Sigmoid colon (tissue), 4 donors: Measurements from ENCODE around the gene GTF2IRD1.

Source experiments
- CTCF ChIP-seq, 4 experiments: fragments of 450-650 bp in 3 of 4; fragments of 200-600 bp in 1 of 4; IDR thresholded peaks; one replicate each; pipeline ENCODE4 v1.5.1; 2016 to 2019; ENCODE audit warnings: antibody characterized with exemption in 4 of 4, mild to moderate bottlenecking in 3 of 4, moderate library complexity in 2 of 4
- EP300 ChIP-seq, 4 donors: sonication (generic); formaldehyde crosslinking; IDR thresholded peaks; one replicate each; pipeline ENCODE4 v1.6.1; 2017; ENCODE audit warnings: antibody characterized with exemption in 4 of 4

- TF ChIP-seq CTCF (IDR thresholded peaks at IDR 0.05) (no peak), EP300 (IDR thresholded peaks at IDR 0.05) (no peak)
Observed at GRCh38 chr7:74498996-74499834, 45.5 kb downstream of the GTF2IRD1 start.
